Measurements from ENCODE around the gene APOL2. TPM values are rescaled to one million over a fixed set of nuclear protein-coding genes. Genes with fewer than 3 reads are reported as not detected.
"Not testable (repeated sequence)": the region's sequence is repeated elsewhere in the genome, so short reads cannot be mapped to it uniquely, and the experiment has no call there.

The APOL2 gene
- total RNA-seq, 1 experiment from 2014 or later, result 11.3 TPM

GRCh38 chr22:36215981-36216380 lies 23.3 kb downstream of the APOL2 start:
- H3K79me2 ChIP-seq (ENCODE audit: low read length), result no peaks in the 10 kb centered on the region
- no peak overlapping the region for H3K27ac ChIP-seq (ENCODE audit: low read length)
- no peak overlapping the region for H3K4me2 ChIP-seq (ENCODE audit: low read depth, low read length, poor library complexity, severe bottlenecking)
- no peak overlapping the region for H2AFZ ChIP-seq (ENCODE audit: low read length)
- H3K4me1 ChIP-seq (ENCODE audit: low read length), result peaks cover 7% of the 10 kb centered on the region
- no peaks in the 10 kb centered on the region for H3K36me3 ChIP-seq (ENCODE audit: insufficient read depth, low read length)
- no peaks in the 10 kb centered on the region for H3K27me3 ChIP-seq (ENCODE audit: low read length)
- no peaks in the 10 kb centered on the region for H4K20me1 ChIP-seq (ENCODE audit: insufficient read depth, low read depth, low read length)
- no peak overlapping the region for H3K4me3 ChIP-seq (ENCODE audit: low read length)
- H3K9me3 ChIP-seq (ENCODE audit: low read length), result no peaks in the 10 kb centered on the region
- no peak overlapping the region for H3K9ac ChIP-seq (ENCODE audit: low read length)
- DNase-seq, result no peak
- no peaks in the 10 kb centered on the region for H3K9me2 ChIP-seq (replicated peaks; ENCODE audit: insufficient read depth, low read length)

GRCh38 chr22:36213586-36213985 lies 25.7 kb downstream of the APOL2 start:
- H3K36me3 ChIP-seq (ENCODE audit: insufficient read depth, low read length), result no peaks in the 10 kb centered on the region
- peaks cover 2% of the 10 kb centered on the region for H3K4me1 ChIP-seq (ENCODE audit: low read length)
- H3K4me2 ChIP-seq (ENCODE audit: low read depth, low read length, poor library complexity, severe bottlenecking), result no peak overlapping the region
- no peak for DNase-seq
- H3K27me3 ChIP-seq (ENCODE audit: low read length), result no peaks in the 10 kb centered on the region
- H3K9ac ChIP-seq (ENCODE audit: low read length), result no peak overlapping the region
- no peak overlapping the region for H2AFZ ChIP-seq (ENCODE audit: low read length)
- no peak overlapping the region for H3K4me3 ChIP-seq (ENCODE audit: low read length)
- H4K20me1 ChIP-seq (ENCODE audit: insufficient read depth, low read depth, low read length), result no peaks in the 10 kb centered on the region
- no peaks in the 10 kb centered on the region for H3K9me3 ChIP-seq (ENCODE audit: low read length)
- no peaks in the 10 kb centered on the region for H3K9me2 ChIP-seq (replicated peaks; ENCODE audit: insufficient read depth, low read length)
- no peaks in the 10 kb centered on the region for H3K79me2 ChIP-seq (ENCODE audit: low read length)
- H3K27ac ChIP-seq (ENCODE audit: low read length), result no peak overlapping the region

- no peak overlapping the region for H3K9ac ChIP-seq (ENCODE audit: low read length)
- no peaks in the 10 kb centered on the region for H3K4me1 ChIP-seq (ENCODE audit: low read length)
- H3K4me3 ChIP-seq (ENCODE audit: low read length), result no peak overlapping the region
- no peaks in the 10 kb centered on the region for H3K79me2 ChIP-seq (ENCODE audit: low read length)
- no peaks in the 10 kb centered on the region for H3K9me3 ChIP-seq (ENCODE audit: low read length)
- no peak overlapping the region for H3K4me2 ChIP-seq (ENCODE audit: low read depth, low read length, poor library complexity, severe bottlenecking)
- no peaks in the 10 kb centered on the region for H3K9me2 ChIP-seq (replicated peaks; ENCODE audit: insufficient read depth, low read length)
- H4K20me1 ChIP-seq (ENCODE audit: insufficient read depth, low read depth, low read length), result no peaks in the 10 kb centered on the region
- no peaks in the 10 kb centered on the region for H3K36me3 ChIP-seq (ENCODE audit: insufficient read depth, low read length)
- H3K27ac ChIP-seq (ENCODE audit: low read length), result no peak overlapping the region
- no peak for DNase-seq
- H3K27me3 ChIP-seq (ENCODE audit: low read length), result no peaks in the 10 kb centered on the region
- no peak overlapping the region for H2AFZ ChIP-seq (ENCODE audit: low read length)
Measured at GRCh38 chr22:36212901-36213300, 26.4 kb downstream of the APOL2 start.

- Histone ChIP-seq H3K9me2 (replicated peaks; ENCODE audit: insufficient read depth, low read length) (no peaks in the 10 kb centered on the region), H3K4me3 (ENCODE audit: low read length) (no peak overlapping the region), H3K36me3 (ENCODE audit: insufficient read depth, low read length) (no peaks in the 10 kb centered on the region), H3K27me3 (ENCODE audit: low read length) (no peaks in the 10 kb centered on the region), H3K27ac (ENCODE audit: low read length) (no peak overlapping the region), H4K20me1 (ENCODE audit: insufficient read depth, low read depth, low read length) (no peaks in the 10 kb centered on the region), H3K4me2 (ENCODE audit: low read depth, low read length, poor library complexity, severe bottlenecking) (no peak overlapping the region), H3K4me1 (ENCODE audit: low read length) (peaks cover 9% of the 10 kb centered on the region), H3K9ac (ENCODE audit: low read length) (no peak overlapping the region), H3K79me2 (ENCODE audit: low read length) (no peaks in the 10 kb centered on the region), H3K9me3 (ENCODE audit: low read length) (no peaks in the 10 kb centered on the region), H2AFZ (ENCODE audit: low read length) (no peak overlapping the region)
- no peak for DNase-seq
Measured at GRCh38 chr22:36211237-36211861, 28.0 kb downstream of the APOL2 start.

GRCh38 chr22:36210224-36210623 lies 29.1 kb downstream of the APOL2 start:
- no peak overlapping the region for H3K27ac ChIP-seq (ENCODE audit: low read length)
- H3K9me3 ChIP-seq (ENCODE audit: low read length), result no peaks in the 10 kb centered on the region
- H3K9me2 ChIP-seq (replicated peaks; ENCODE audit: insufficient read depth, low read length), result no peaks in the 10 kb centered on the region
- DNase-seq, result no peak
- no peaks in the 10 kb centered on the region for H3K27me3 ChIP-seq (ENCODE audit: low read length)
- H3K36me3 ChIP-seq (ENCODE audit: insufficient read depth, low read length), result no peaks in the 10 kb centered on the region
- no peak overlapping the region for H3K4me3 ChIP-seq (ENCODE audit: low read length)
- H3K9ac ChIP-seq (ENCODE audit: low read length), result no peak overlapping the region
- H4K20me1 ChIP-seq (ENCODE audit: insufficient read depth, low read depth, low read length), result no peaks in the 10 kb centered on the region
- no peak overlapping the region for H2AFZ ChIP-seq (ENCODE audit: low read length)
- no peaks in the 10 kb centered on the region for H3K79me2 ChIP-seq (ENCODE audit: low read length)
- H3K4me1 ChIP-seq (ENCODE audit: low read length), result peaks cover 17% of the 10 kb centered on the region
- no peak overlapping the region for H3K4me2 ChIP-seq (ENCODE audit: low read depth, low read length, poor library complexity, severe bottlenecking)

GRCh38 chr22:36209488-36209908 lies 29.8 kb downstream of the APOL2 start:
- peaks cover 17% of the 10 kb centered on the region for H3K4me1 ChIP-seq (ENCODE audit: low read length)
- not testable (repeated sequence) for H3K9me2 ChIP-seq (replicated peaks; ENCODE audit: insufficient read depth, low read length); H3K36me3 ChIP-seq (ENCODE audit: insufficient read depth, low read length); H2AFZ ChIP-seq (ENCODE audit: low read length); H3K9ac ChIP-seq (ENCODE audit: low read length); H3K79me2 ChIP-seq (ENCODE audit: low read length); H3K4me3 ChIP-seq (ENCODE audit: low read length); H3K9me3 ChIP-seq (ENCODE audit: low read length); H3K27me3 ChIP-seq (ENCODE audit: low read length); DNase-seq; H3K27ac ChIP-seq (ENCODE audit: low read length); H4K20me1 ChIP-seq (ENCODE audit: insufficient read depth, low read depth, low read length); H3K4me2 ChIP-seq (ENCODE audit: low read depth, low read length, poor library complexity, severe bottlenecking)

GRCh38 chr22:36208914-36209313 lies 30.4 kb downstream of the APOL2 start:
- Histone ChIP-seq H3K9me3 (ENCODE audit: low read length) (no peaks in the 10 kb centered on the region), H3K9me2 (replicated peaks; ENCODE audit: insufficient read depth, low read length) (no peaks in the 10 kb centered on the region), H3K36me3 (ENCODE audit: insufficient read depth, low read length) (no peaks in the 10 kb centered on the region)

GRCh38 chr22:36208162-36208765 lies 31.1 kb downstream of the APOL2 start:
- Histone ChIP-seq H3K9me2 (replicated peaks; ENCODE audit: insufficient read depth, low read length) (no peaks in the 10 kb centered on the region), H3K27me3 (ENCODE audit: low read length) (no peaks in the 10 kb centered on the region), H3K4me2 (ENCODE audit: low read depth, low read length, poor library complexity, severe bottlenecking) (no peak overlapping the region), H2AFZ (ENCODE audit: low read length) (no peak overlapping the region), H3K79me2 (ENCODE audit: low read length) (no peaks in the 10 kb centered on the region), H3K9ac (ENCODE audit: low read length) (no peak overlapping the region), H3K36me3 (ENCODE audit: insufficient read depth, low read length) (no peaks in the 10 kb centered on the region), H3K27ac (ENCODE audit: low read length) (no peak overlapping the region), H3K4me3 (ENCODE audit: low read length) (no peak overlapping the region), H3K9me3 (ENCODE audit: low read length) (no peaks in the 10 kb centered on the region), H4K20me1 (ENCODE audit: insufficient read depth, low read depth, low read length) (no peaks in the 10 kb centered on the region), H3K4me1 (ENCODE audit: low read length) (peaks cover 17% of the 10 kb centered on the region)
- DNase-seq, result no peak

More at GRCh38 chr22:36208914-36209313, 30.4 kb downstream of the APOL2 start:
- Histone ChIP-seq H3K9ac (ENCODE audit: low read length) (no peak overlapping the region), H3K79me2 (ENCODE audit: low read length) (no peaks in the 10 kb centered on the region), H3K4me3 (ENCODE audit: low read length) (no peak overlapping the region), H3K4me2 (ENCODE audit: low read depth, low read length, poor library complexity, severe bottlenecking) (no peak overlapping the region), H3K27me3 (ENCODE audit: low read length) (no peaks in the 10 kb centered on the region), H2AFZ (ENCODE audit: low read length) (no peak overlapping the region), H3K4me1 (ENCODE audit: low read length) (peaks cover 17% of the 10 kb centered on the region), H3K27ac (ENCODE audit: low read length) (no peak overlapping the region), H4K20me1 (ENCODE audit: insufficient read depth, low read depth, low read length) (no peaks in the 10 kb centered on the region)
- no peak for DNase-seq

Data from Karpas-422 (cell line).